H9 (cell line): Measurements from ENCODE around the gene NLRP4. TPM values are rescaled to one million over a fixed set of nuclear protein-coding genes. Genes with fewer than 3 reads are reported as not detected.

ENCODE experiments used
- DNase-seq: peaks from one replicate; pipeline ENCODE4 v3.0.0-alpha.2; 2017
- H2AFZ ChIP-seq: one replicate; pipeline ENCODE4 v1.6.1; 2013; ENCODE audit warnings: mild to moderate bottlenecking, low read length, control low read depth, moderate library complexity
- H2AK5ac ChIP-seq: 2 replicates; pipeline ENCODE4 v1.6.1; 2013; ENCODE audit warnings: low read length, control low read depth, mixed read lengths; ENCODE audit not compliant: insufficient read length
- H2BK120ac ChIP-seq: one replicate; pipeline ENCODE4 v1.6.1; 2013; ENCODE audit warnings: low read depth, mild to moderate bottlenecking, low read length, control low read depth, inconsistent platforms; ENCODE audit not compliant: poor library complexity, severe bottlenecking
- H2BK12ac ChIP-seq: 2 replicates; pipeline ENCODE4 v1.6.1; 2013; ENCODE audit warnings: low read length, control low read depth, mixed read lengths, low read depth; ENCODE audit not compliant: insufficient read length
- H2BK15ac ChIP-seq: 2 replicates; pipeline ENCODE4 v1.6.1; 2013; ENCODE audit warnings: low read depth, low read length, control low read depth
- H2BK20ac ChIP-seq: one replicate; pipeline ENCODE4 v1.6.1; 2013; ENCODE audit warnings: low read depth, mild to moderate bottlenecking, low read length, control low read depth, inconsistent platforms; ENCODE audit not compliant: poor library complexity, severe bottlenecking
- H2BK5ac ChIP-seq: 2 replicates; pipeline ENCODE4 v1.6.1; 2013; ENCODE audit warnings: low read length, control low read depth, mixed read lengths; ENCODE audit not compliant: insufficient read length
- H3K14ac ChIP-seq: 2 replicates; pipeline ENCODE4 v1.6.1; 2013; ENCODE audit warnings: low read length, control low read depth; ENCODE audit not compliant: insufficient read depth
- H3K18ac ChIP-seq: 2 replicates; pipeline ENCODE4 v1.6.1; 2013; ENCODE audit warnings: low read depth, mild to moderate bottlenecking, mixed read lengths, low read length, control low read depth; ENCODE audit not compliant: insufficient read length
- H3K23ac ChIP-seq: 2 replicates; pipeline ENCODE4 v1.6.1; 2013; ENCODE audit warnings: low read length, control low read depth, mixed read lengths, low read depth; ENCODE audit not compliant: insufficient read length
- H3K23me2 ChIP-seq: 2 replicates; pipeline ENCODE4 v1.6.1; 2013; ENCODE audit warnings: low read depth, mild to moderate bottlenecking, mixed read lengths, low read length, control low read depth; ENCODE audit not compliant: insufficient read length, poor library complexity, severe bottlenecking
- H3K27ac ChIP-seq: 2 replicates; pipeline ENCODE4 v1.5.1; 2013; ENCODE audit warnings: low read length, control low read depth, mixed read lengths, low read depth; ENCODE audit not compliant: insufficient read length
- H3K27me3 ChIP-seq: 2 replicates; pipeline ENCODE4 v1.6.1; 2013; ENCODE audit warnings: low read length, control low read depth, inconsistent platforms; ENCODE audit not compliant: insufficient read depth
- H3K4ac ChIP-seq: 2 replicates; pipeline ENCODE4 v1.6.1; 2013; ENCODE audit warnings: low read depth, mild to moderate bottlenecking, control low read depth, inconsistent platforms, low read length, moderate library complexity
- H3K4me1 ChIP-seq: 2 replicates; pipeline ENCODE4 v1.6.1; 2013; ENCODE audit warnings: low read length, control low read depth, inconsistent platforms; ENCODE audit not compliant: insufficient read depth
- H3K4me2 ChIP-seq: 2 replicates; pipeline ENCODE4 v1.6.1; 2013; ENCODE audit warnings: low read length, control low read depth, mixed read lengths; ENCODE audit not compliant: insufficient read length, insufficient read depth
- H3K56ac ChIP-seq: 2 replicates; pipeline ENCODE4 v1.6.1; 2013; ENCODE audit warnings: low read depth, mild to moderate bottlenecking, mixed read lengths, low read length, control low read depth; ENCODE audit not compliant: insufficient read length
- H3K79me1 ChIP-seq: 2 replicates; pipeline ENCODE4 v1.6.1; 2013; ENCODE audit warnings: low read depth, mild to moderate bottlenecking, moderate library complexity, low read length, control low read depth, inconsistent platforms; ENCODE audit not compliant: insufficient read depth, poor library complexity, severe bottlenecking
- H3K79me2 ChIP-seq: 2 replicates; pipeline ENCODE4 v1.6.1; 2013; ENCODE audit warnings: low read length, control low read depth, inconsistent platforms; ENCODE audit not compliant: insufficient read depth
- H3K9ac ChIP-seq: 2 replicates; pipeline ENCODE4 v1.6.1; 2013; ENCODE audit warnings: low read length, control low read depth, mixed read lengths; ENCODE audit not compliant: insufficient read length; ENCODE audit errors: extremely low read depth
- H3K9me3 ChIP-seq: one replicate; pipeline ENCODE4 v1.6.1; 2013; ENCODE audit warnings: low read depth, low read length, inconsistent platforms; ENCODE audit not compliant: control insufficient read depth
- H3T11ph ChIP-seq: one replicate; pipeline ENCODE4 v1.6.1; 2013; ENCODE audit warnings: mild to moderate bottlenecking, low read length, control low read depth, inconsistent platforms
- H4K20me1 ChIP-seq: one replicate; pipeline ENCODE4 v1.6.1; 2013; ENCODE audit not compliant: control insufficient read depth, insufficient read length, insufficient read depth
- H4K5ac ChIP-seq: 2 replicates; pipeline ENCODE4 v1.6.1; 2013; ENCODE audit warnings: low read depth, mild to moderate bottlenecking, mixed read lengths, low read length, control low read depth; ENCODE audit not compliant: insufficient read length
- H4K8ac ChIP-seq: replicated peaks from 2 replicates; pipeline ENCODE4 v1.6.1; 2013; ENCODE audit warnings: low read length, control low read depth, mixed read lengths, low read depth; ENCODE audit not compliant: insufficient read length
- H4K91ac ChIP-seq: 2 replicates; pipeline ENCODE4 v1.6.1; 2013; ENCODE audit warnings: low read depth, mild to moderate bottlenecking, moderate library complexity, mixed read lengths, low read length, control low read depth; ENCODE audit not compliant: insufficient read length
- H3K27ac Mint-ChIP-seq, 3 experiments: 2 replicates in 2 of 3; 3 replicates in 1 of 3; pipeline ENCODE4 v1.8.0; 2020 to 2021; ENCODE audit warnings: mixed read lengths in 3 of 3, mild to moderate bottlenecking in 1 of 3, moderate library complexity in 1 of 3
- H3K27me3 Mint-ChIP-seq: 2 replicates; pipeline ENCODE4 v1.8.0; 2021; ENCODE audit warnings: low read depth, mild to moderate bottlenecking, moderate library complexity, mixed read lengths
- H3K36me3 Mint-ChIP-seq, 3 experiments: 2 replicates in 2 of 3; 3 replicates in 1 of 3; pipeline ENCODE4 v1.8.0; 2020 to 2021; ENCODE audit warnings: low read depth in 3 of 3, mixed read lengths in 3 of 3; ENCODE audit not compliant: insufficient read depth in 1 of 3
- H3K4me1 Mint-ChIP-seq, 2 experiments: 2 replicates each; pipeline ENCODE4 v1.8.0; 2020; ENCODE audit warnings: mixed read lengths in 2 of 2
- H3K4me3 Mint-ChIP-seq, 2 experiments: 2 replicates in 1 of 2; 3 replicates in 1 of 2; pipeline ENCODE4 v1.8.0; 2020 to 2021; ENCODE audit warnings: mild to moderate bottlenecking in 2 of 2, mixed read lengths in 2 of 2, moderate library complexity in 1 of 2
- H3K9me3 Mint-ChIP-seq, 2 experiments: 2 replicates in 1 of 2; 3 replicates in 1 of 2; pipeline ENCODE4 v1.8.0; 2020; ENCODE audit warnings: mild to moderate bottlenecking in 2 of 2, mixed read lengths in 2 of 2, moderate library complexity in 1 of 2
- CTCF ChIP-seq: fragments of 200-600 bp; sonication (generic); conservative IDR thresholded peaks from 3 replicates; pipeline ENCODE4 v1.8.0; 2021; ENCODE audit warnings: antibody characterized with exemption, mild to moderate bottlenecking
- WGBS: extraction: QIAGEN DNeasy Blood & Tissue Kit; methylation state at CpG from one replicate; pipeline ENCODE4 v1.1.7; 2013; ENCODE audit warnings: missing lambda C conversion rate, low lambda C conversion rate, mixed read lengths; ENCODE audit not compliant: insufficient read length; ENCODE audit errors: extremely low coverage; 5-methylcytosine and 5-hydroxymethylcytosine counted together
- total RNA-seq: library from RNA; stranded (reverse); gene quantifications from 2 replicates; pipeline ENCODE4 v1.2.1, GENCODE V29; 2021

NLRP4 gene
- total RNA-seq, 1 experiment from 2014 or later: not detected

- no peak for TF ChIP-seq CTCF
- Histone ChIP-seq H3K4ac (no peak overlapping the region), H3K23ac (no peak overlapping the region), H4K8ac (no peak overlapping the region), H2AFZ (no peak overlapping the region), H3K4me1 (no peaks in the 10 kb centered on the region), H3K27ac (no peak overlapping the region), H3K27me3 (no peaks in the 10 kb centered on the region), H3T11ph (no peak overlapping the region), H3K56ac (no peak overlapping the region), H3K9me3 (peaks cover 70% of the 10 kb centered on the region), H4K5ac (no peak overlapping the region), H3K9ac (no peak overlapping the region), H3K23me2 (no peaks in the 10 kb centered on the region), H4K91ac (no peak overlapping the region), H4K20me1 (no peaks in the 10 kb centered on the region), H2BK12ac (no peak overlapping the region), H2BK20ac (no peak overlapping the region), H2BK15ac (no peak overlapping the region), H3K79me2 (no peaks in the 10 kb centered on the region), H2AK5ac (no peak overlapping the region), H3K4me2 (no peak overlapping the region), H3K79me1 (no peaks in the 10 kb centered on the region), H2BK120ac (no peak overlapping the region), H3K18ac (no peak overlapping the region), H3K14ac (no peak overlapping the region), H2BK5ac (no peak overlapping the region)
- Mint-ChIP-seq H3K4me3 (no peak overlapping the region), H3K27me3 (no peaks in the 10 kb centered on the region), H3K36me3 (peaks cover 4 to 20% (median 9%) of the 10 kb centered on the region in 3 experiments; a peak in 4 of 7 replicates), H3K4me1 (no peaks in the 10 kb centered on the region), H3K9me3 (peaks cover 73 to 77% of the 10 kb centered on the region in 2 experiments), H3K27ac (no peak overlapping the region)
- no CpG with 5 or more reads among the region's 3 CpGs for WGBS
- DNase-seq: no peak
These were observed 16.3 kb upstream of the NLRP4 start for GRCh38 chr19:55820037-55820436.
